Measurements from ENCODE around the gene ANTXRL.
"Not testable (repeated sequence)": the region's sequence is repeated elsewhere in the genome, so short reads cannot be mapped to it uniquely, and the experiment has no call there.

Gene ANTXRL

GRCh38 chr10:46286991-46287693, at the start of gene ANTXRL:
ANTXRL (plus strand) TSS chr10:46286997; CDS start chr10:46287263, 266 bp downstream.
- Histone ChIP-seq H3K9me3 (ENCODE audit: control insufficient read depth in 2 of 2, low read length in 2 of 2) (no peaks in the 10 kb centered on the region), H3K36me3 (ENCODE audit: control insufficient read depth in 2 of 2, insufficient read depth in 2 of 2, low read length in 2 of 2) (no peaks in the 10 kb centered on the region), H3K9ac (ENCODE audit: low read depth in 1 of 2, low read length in 2 of 2) (no peak within 1 kb of the TSS), H3K27ac (ENCODE audit: low read depth in 2 of 2, low read length in 2 of 2) (no peak within 1 kb of the TSS), H3K4me1 (ENCODE audit: control insufficient read depth in 2 of 2, insufficient read depth in 2 of 2, low read length in 2 of 2) (peaks cover 3 to 19% of the 10 kb centered on the region in 2 donors), H3K4me3 (ENCODE audit: low read length in 2 of 2) (no peak within 1 kb of the TSS), H3K27me3 (ENCODE audit: control insufficient read depth in 2 of 2, insufficient read depth in 2 of 2, low read length in 2 of 2) (no peaks in the 10 kb centered on the region)

- no peaks in the 10 kb centered on the region for H3K27me3 ChIP-seq (ENCODE audit: control insufficient read depth in 2 of 2, insufficient read depth in 2 of 2, low read length in 2 of 2)
- no peak overlapping the region for H3K4me3 ChIP-seq (ENCODE audit: low read length in 2 of 2)
- no peaks in the 10 kb centered on the region for H3K9me3 ChIP-seq (ENCODE audit: control insufficient read depth in 2 of 2, low read length in 2 of 2)
- H3K4me1 ChIP-seq (ENCODE audit: control insufficient read depth in 2 of 2, insufficient read depth in 2 of 2, low read length in 2 of 2) = no peaks in the 10 kb centered on the region
- no peak overlapping the region for H3K9ac ChIP-seq (ENCODE audit: low read depth in 1 of 2, low read length in 2 of 2)
- H3K27ac ChIP-seq (ENCODE audit: low read depth in 2 of 2, low read length in 2 of 2) = no peak overlapping the region
- H3K36me3 ChIP-seq (ENCODE audit: control insufficient read depth in 2 of 2, insufficient read depth in 2 of 2, low read length in 2 of 2) = no peaks in the 10 kb centered on the region
Measured at GRCh38 chr10:46237815-46238510, 48.8 kb upstream of the ANTXRL start.

DNA sequence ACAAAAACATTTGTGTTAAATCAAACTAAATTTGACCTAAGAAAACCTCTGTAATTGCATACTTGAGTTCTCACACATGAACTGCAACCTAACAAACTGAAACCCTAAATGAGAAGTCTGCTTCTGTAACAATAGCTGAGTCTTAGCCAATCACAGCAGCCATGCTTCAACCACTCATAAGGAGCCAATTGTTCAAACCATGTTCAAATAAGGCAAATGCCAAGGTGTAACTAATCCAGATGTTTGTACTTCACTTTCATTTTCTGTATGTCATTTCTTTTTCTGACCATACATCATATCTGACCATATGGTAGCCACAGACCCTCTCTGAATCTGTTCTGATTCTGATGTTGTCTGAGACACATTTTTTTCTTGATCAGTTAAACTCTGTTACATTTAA, 47.5 kb upstream of the ANTXRL start:
- Histone ChIP-seq H3K4me1 (ENCODE audit: control insufficient read depth in 2 of 2, insufficient read depth in 2 of 2, low read length in 2 of 2) (no peaks in the 10 kb centered on the region), H3K9me3 (ENCODE audit: control insufficient read depth in 2 of 2, low read length in 2 of 2) (no peaks in the 10 kb centered on the region), H3K27me3 (ENCODE audit: control insufficient read depth in 2 of 2, insufficient read depth in 2 of 2, low read length in 2 of 2) (no peaks in the 10 kb centered on the region), H3K9ac (ENCODE audit: low read depth in 1 of 2, low read length in 2 of 2) (no peak overlapping the region), H3K4me3 (ENCODE audit: low read length in 2 of 2) (no peak overlapping the region), H3K36me3 (ENCODE audit: control insufficient read depth in 2 of 2, insufficient read depth in 2 of 2, low read length in 2 of 2) (no peaks in the 10 kb centered on the region), H3K27ac (ENCODE audit: low read depth in 2 of 2, low read length in 2 of 2) (no peak overlapping the region)

DNA sequence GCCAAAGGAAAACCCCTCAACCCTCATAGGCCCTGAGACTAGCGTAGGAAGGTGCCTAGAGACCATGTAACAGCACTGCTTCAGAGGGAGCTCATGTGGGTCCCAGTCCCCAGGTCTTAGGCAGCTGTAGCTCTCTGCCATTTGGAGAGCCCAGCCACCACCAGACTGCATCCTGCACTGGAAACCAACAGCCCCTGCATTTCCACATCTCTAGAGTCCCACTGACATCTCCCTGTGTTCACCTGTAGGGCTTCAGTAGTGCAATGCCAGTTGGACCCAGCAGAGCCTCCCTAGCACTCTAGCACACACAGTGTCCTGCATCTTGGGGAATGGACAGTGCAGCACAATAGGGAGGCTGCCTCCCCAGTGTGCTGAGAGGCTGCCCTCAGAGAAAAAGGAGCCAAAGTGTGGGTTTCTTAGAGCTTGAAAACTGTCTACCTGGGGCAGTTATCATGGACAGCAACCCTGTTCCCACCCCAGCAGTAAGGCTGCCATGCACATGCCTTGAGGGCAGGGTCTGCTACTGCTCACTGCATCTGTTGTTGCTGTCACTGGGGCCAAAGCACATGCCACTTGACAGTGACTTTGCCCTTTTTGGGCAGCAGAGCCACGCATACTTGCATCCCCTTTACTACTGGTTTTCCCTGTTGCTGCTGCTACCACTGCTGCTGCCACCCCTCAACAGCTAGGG, 46.7 kb upstream of the ANTXRL start:
- no peaks in the 10 kb centered on the region for H3K9me3 ChIP-seq (ENCODE audit: control insufficient read depth in 2 of 2, low read length in 2 of 2)

GRCh38 chr10:46240684-46241565, 45.9 kb upstream of the ANTXRL start:
- Histone ChIP-seq H3K27me3 (ENCODE audit: control insufficient read depth in 2 of 2, insufficient read depth in 2 of 2, low read length in 2 of 2) (no peaks in the 10 kb centered on the region), H3K4me3 (ENCODE audit: low read length in 2 of 2) (no peak overlapping the region), H3K4me1 (ENCODE audit: control insufficient read depth in 2 of 2, insufficient read depth in 2 of 2, low read length in 2 of 2) (no peaks in the 10 kb centered on the region), H3K9ac (ENCODE audit: low read depth in 1 of 2, low read length in 2 of 2) (no peak overlapping the region), H3K27ac (ENCODE audit: low read depth in 2 of 2, low read length in 2 of 2) (no peak overlapping the region), H3K36me3 (ENCODE audit: control insufficient read depth in 2 of 2, insufficient read depth in 2 of 2, low read length in 2 of 2) (no peaks in the 10 kb centered on the region), H3K9me3 (ENCODE audit: control insufficient read depth in 2 of 2, low read length in 2 of 2) (no peaks in the 10 kb centered on the region)

More for the DNA sequence above, 46.7 kb upstream of the ANTXRL start:
- no peak overlapping the region for H3K27ac ChIP-seq (ENCODE audit: low read depth in 2 of 2, low read length in 2 of 2)
- H3K36me3 ChIP-seq (ENCODE audit: control insufficient read depth in 2 of 2, insufficient read depth in 2 of 2, low read length in 2 of 2) = no peaks in the 10 kb centered on the region
- no peak overlapping the region for H3K9ac ChIP-seq (ENCODE audit: low read depth in 1 of 2, low read length in 2 of 2)
- H3K4me1 ChIP-seq (ENCODE audit: control insufficient read depth in 2 of 2, insufficient read depth in 2 of 2, low read length in 2 of 2) = no peaks in the 10 kb centered on the region
- no peak overlapping the region for H3K4me3 ChIP-seq (ENCODE audit: low read length in 2 of 2)
- H3K27me3 ChIP-seq (ENCODE audit: control insufficient read depth in 2 of 2, insufficient read depth in 2 of 2, low read length in 2 of 2) = no peaks in the 10 kb centered on the region

DNA sequence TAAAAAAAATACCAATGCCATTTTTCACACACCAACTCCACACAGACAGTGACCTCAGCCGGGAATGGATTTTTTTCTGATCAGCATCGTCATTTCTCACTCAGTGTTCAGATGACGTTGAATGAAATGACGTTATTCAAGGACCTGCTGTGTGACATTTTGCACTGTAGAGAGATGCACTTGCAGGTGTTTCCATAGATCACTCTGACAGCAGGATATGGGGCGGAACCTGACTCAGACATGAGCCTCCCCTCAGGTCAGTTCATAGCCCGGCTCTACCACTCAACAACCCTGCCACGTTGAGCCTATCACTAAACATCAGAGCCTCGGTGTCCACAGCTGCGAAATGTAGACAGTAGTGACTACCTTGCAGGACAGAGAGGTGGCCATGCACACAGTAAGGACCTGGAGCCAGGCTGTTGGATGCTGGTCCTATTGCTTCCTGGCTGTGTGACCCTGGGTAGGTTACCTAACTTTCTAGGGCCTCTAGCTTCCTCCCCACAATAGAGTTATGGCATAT, 41.4 kb upstream of the ANTXRL start:
- H3K27ac ChIP-seq (ENCODE audit: low read depth in 2 of 2, low read length in 2 of 2) = no peak overlapping the region

GRCh38 chr10:46246400-46247180, 40.2 kb upstream of the ANTXRL start:
- not testable (repeated sequence) for H3K9ac ChIP-seq (ENCODE audit: low read depth in 1 of 2, low read length in 2 of 2); H3K27ac ChIP-seq (ENCODE audit: low read depth in 2 of 2, low read length in 2 of 2); H3K36me3 ChIP-seq (ENCODE audit: control insufficient read depth in 2 of 2, insufficient read depth in 2 of 2, low read length in 2 of 2); H3K9me3 ChIP-seq (ENCODE audit: control insufficient read depth in 2 of 2, low read length in 2 of 2); H3K4me3 ChIP-seq (ENCODE audit: low read length in 2 of 2); H3K4me1 ChIP-seq (ENCODE audit: control insufficient read depth in 2 of 2, insufficient read depth in 2 of 2, low read length in 2 of 2); H3K27me3 ChIP-seq (ENCODE audit: control insufficient read depth in 2 of 2, insufficient read depth in 2 of 2, low read length in 2 of 2)

More for the DNA sequence above, 41.4 kb upstream of the ANTXRL start:
- Histone ChIP-seq H3K36me3 (ENCODE audit: control insufficient read depth in 2 of 2, insufficient read depth in 2 of 2, low read length in 2 of 2) (no peaks in the 10 kb centered on the region), H3K9me3 (ENCODE audit: control insufficient read depth in 2 of 2, low read length in 2 of 2) (no peaks in the 10 kb centered on the region), H3K9ac (ENCODE audit: low read depth in 1 of 2, low read length in 2 of 2) (no peak overlapping the region), H3K4me1 (ENCODE audit: control insufficient read depth in 2 of 2, insufficient read depth in 2 of 2, low read length in 2 of 2) (no peaks in the 10 kb centered on the region), H3K4me3 (ENCODE audit: low read length in 2 of 2) (no peak overlapping the region), H3K27me3 (ENCODE audit: control insufficient read depth in 2 of 2, insufficient read depth in 2 of 2, low read length in 2 of 2) (no peaks in the 10 kb centered on the region)

DNA sequence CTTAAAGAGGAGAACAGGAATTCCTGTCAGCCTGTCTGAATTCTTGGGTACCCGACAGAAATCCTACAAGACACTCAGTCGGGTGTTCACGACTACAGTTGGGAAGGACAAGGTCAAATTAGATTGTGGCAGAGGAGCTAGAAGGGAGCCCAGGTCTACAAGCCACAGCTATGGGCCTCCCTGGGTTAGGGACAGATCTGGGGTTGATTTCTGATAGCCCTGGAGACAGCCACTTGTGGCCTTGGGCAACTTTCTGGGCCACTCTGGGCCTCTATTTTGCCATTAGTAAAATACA, 39.7 kb upstream of the ANTXRL start:
- H3K9me3 ChIP-seq (ENCODE audit: control insufficient read depth in 2 of 2, low read length in 2 of 2) = no peaks in the 10 kb centered on the region
- H3K27me3 ChIP-seq (ENCODE audit: control insufficient read depth in 2 of 2, insufficient read depth in 2 of 2, low read length in 2 of 2) = no peaks in the 10 kb centered on the region
- H3K9ac ChIP-seq (ENCODE audit: low read depth in 1 of 2, low read length in 2 of 2) = no peak overlapping the region
- H3K4me3 ChIP-seq (ENCODE audit: low read length in 2 of 2) = no peak overlapping the region
- H3K36me3 ChIP-seq (ENCODE audit: control insufficient read depth in 2 of 2, insufficient read depth in 2 of 2, low read length in 2 of 2) = no peaks in the 10 kb centered on the region
- H3K4me1 ChIP-seq (ENCODE audit: control insufficient read depth in 2 of 2, insufficient read depth in 2 of 2, low read length in 2 of 2) = no peaks in the 10 kb centered on the region
- H3K27ac ChIP-seq (ENCODE audit: low read depth in 2 of 2, low read length in 2 of 2) = no peak overlapping the region

DNA sequence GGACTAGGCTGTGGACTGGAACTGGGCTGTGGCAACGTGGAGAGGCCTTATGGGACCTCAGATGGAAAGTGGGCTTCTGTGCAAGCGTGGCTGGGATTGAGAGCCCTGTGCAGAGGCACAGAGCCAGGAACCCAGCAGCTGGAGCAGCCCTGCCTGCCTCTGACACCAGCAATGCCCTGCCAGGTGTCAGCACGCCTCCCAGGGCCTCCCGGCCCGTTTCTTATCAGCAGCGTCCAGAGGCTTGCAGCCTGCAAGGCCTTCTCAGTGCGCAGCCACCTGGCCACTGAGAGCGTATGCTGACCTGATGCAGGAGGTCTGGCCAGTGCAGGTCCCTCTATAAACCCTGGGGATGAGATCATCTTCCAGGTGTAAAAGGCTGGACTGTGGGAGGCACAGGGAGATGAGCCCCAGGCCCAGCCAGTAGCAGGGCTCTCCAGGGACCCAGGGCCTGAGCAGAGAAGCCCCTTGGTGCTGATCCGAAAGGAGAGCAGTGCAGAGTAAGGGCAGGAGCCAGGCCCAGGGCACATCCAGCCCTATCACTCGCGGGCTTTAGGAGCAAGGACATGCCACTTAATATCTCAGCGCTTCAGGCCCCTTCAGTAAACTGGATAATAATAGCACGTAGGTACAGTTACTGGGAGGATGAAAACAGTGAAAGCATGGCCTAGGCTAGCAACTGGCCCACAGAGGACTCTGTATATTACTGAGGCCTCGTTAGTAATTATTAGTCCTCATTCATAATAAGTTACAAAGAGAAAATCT, 38.8 kb upstream of the ANTXRL start:
- H3K4me3 ChIP-seq (ENCODE audit: low read length in 2 of 2) = no peak overlapping the region
- H3K4me1 ChIP-seq (ENCODE audit: control insufficient read depth in 2 of 2, insufficient read depth in 2 of 2, low read length in 2 of 2) = no peaks in the 10 kb centered on the region
- H3K9ac ChIP-seq (ENCODE audit: low read depth in 1 of 2, low read length in 2 of 2) = no peak overlapping the region
- H3K27ac ChIP-seq (ENCODE audit: low read depth in 2 of 2, low read length in 2 of 2) = no peak overlapping the region
- no peaks in the 10 kb centered on the region for H3K36me3 ChIP-seq (ENCODE audit: control insufficient read depth in 2 of 2, insufficient read depth in 2 of 2, low read length in 2 of 2)
- H3K9me3 ChIP-seq (ENCODE audit: control insufficient read depth in 2 of 2, low read length in 2 of 2) = no peaks in the 10 kb centered on the region
- no peaks in the 10 kb centered on the region for H3K27me3 ChIP-seq (ENCODE audit: control insufficient read depth in 2 of 2, insufficient read depth in 2 of 2, low read length in 2 of 2)
